ENCODE measurements around the gene GALNT4. TPM values are rescaled to one million over a fixed set of nuclear protein-coding genes. Genes with fewer than 3 reads are reported as not detected.

GALNT4 gene
- total RNA-seq, 1 donor from 2014 or later: 2.8 TPM

DNA sequence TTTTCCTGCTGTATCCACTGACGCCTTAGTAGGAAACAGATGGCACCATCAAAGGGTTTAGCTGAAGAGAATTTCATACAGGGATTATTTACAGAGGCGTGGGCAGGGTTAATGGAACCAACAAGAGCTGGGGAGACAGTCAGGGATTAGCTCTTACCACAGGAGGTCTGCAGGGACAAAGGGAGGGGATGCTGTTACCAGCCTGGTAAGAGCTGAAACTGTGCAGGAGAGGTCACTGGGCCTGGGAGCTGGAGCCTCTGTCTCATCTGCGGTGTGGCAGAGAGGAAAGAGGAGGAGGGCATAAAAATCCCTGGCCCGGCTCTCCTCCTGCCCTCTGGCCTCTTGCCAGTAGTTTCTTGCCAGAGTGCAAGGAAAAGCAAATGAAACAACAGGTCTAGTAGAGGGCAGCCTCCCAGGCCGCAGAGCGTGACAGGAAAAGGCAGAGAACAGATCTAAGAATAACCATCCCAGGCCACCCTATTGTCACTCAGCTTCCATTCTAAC, 20.1 kb upstream of the GALNT4 start:
- Histone ChIP-seq H4K20me1 (ENCODE audit: low read depth) (no peaks in the 10 kb centered on the region), H3K27ac (peak overlapping the region; percentile 62), H3K27me3 (no peaks in the 10 kb centered on the region), H2AFZ (replicated peaks) (no peak overlapping the region), H3K9me3 (ENCODE audit: low read depth) (no peaks in the 10 kb centered on the region), H3K36me3 (no peaks in the 10 kb centered on the region), H3K4me2 (peak overlapping the region; percentile 49), H3K9ac (no peak overlapping the region), H3K79me2 (ENCODE audit: low read depth) (no peaks in the 10 kb centered on the region), H3F3A (ENCODE audit: low read depth) (peaks cover 31% of the 10 kb centered on the region), H3K4me3 (no peak overlapping the region), H3K4me1 (peaks cover 31% of the 10 kb centered on the region)
- Mint-ChIP-seq H3K27ac (peak overlapping the region; percentile 3), H3K9me3 (no peaks in the 10 kb centered on the region), H3K36me3 (no peaks in the 10 kb centered on the region), H3K4me1 (peaks cover 54% of the 10 kb centered on the region), H3K4me3 (no peak overlapping the region), H3K27me3 (ENCODE audit: insufficient read depth, low read depth) (peaks cover 4% of the 10 kb centered on the region)
- DNase-seq (ENCODE audit: low spot score): peak; percentile 91
- no peak for TF ChIP-seq EZH2 (IDR thresholded peaks at IDR 0.05)
- TF ChIP-seq EZH2phosphoT487 (IDR thresholded peaks at IDR 0.05): peak; percentile 41
- TF ChIP-seq, protein P1, sequence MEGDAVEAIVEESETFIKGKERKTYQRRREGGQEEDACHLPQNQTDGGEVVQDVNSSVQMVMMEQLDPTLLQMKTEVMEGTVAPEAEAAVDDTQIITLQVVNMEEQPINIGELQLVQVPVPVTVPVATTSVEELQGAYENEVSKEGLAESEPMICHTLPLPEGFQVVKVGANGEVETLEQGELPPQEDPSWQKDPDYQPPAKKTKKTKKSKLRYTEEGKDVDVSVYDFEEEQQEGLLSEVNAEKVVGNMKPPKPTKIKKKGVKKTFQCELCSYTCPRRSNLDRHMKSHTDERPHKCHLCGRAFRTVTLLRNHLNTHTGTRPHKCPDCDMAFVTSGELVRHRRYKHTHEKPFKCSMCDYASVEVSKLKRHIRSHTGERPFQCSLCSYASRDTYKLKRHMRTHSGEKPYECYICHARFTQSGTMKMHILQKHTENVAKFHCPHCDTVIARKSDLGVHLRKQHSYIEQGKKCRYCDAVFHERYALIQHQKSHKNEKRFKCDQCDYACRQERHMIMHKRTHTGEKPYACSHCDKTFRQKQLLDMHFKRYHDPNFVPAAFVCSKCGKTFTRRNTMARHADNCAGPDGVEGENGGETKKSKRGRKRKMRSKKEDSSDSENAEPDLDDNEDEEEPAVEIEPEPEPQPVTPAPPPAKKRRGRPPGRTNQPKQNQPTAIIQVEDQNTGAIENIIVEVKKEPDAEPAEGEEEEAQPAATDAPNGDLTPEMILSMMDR (IDR thresholded peaks at IDR 0.05): no peak

DNA sequence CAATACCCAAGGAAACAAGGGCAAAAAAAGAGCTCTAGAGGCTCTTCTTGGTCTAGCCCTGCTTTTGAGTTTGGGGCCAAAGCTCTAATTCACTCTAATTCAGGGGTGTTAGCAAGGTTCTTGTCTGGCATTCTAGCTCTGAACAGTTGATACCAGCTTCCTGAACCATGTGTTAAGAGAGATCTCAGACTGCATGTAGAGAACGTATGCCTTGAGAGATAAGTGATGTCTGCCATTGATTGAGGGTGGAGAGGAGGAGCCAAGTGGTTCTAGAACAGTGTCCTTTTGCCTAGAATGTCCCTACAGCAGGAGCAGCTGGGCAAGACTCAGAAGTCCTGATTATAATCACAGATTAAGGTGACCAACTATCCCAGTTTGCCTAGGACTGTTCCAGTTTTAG, 19.4 kb upstream of the GALNT4 start:
- no peak overlapping the region for H3K4me3 Mint-ChIP-seq
- Histone ChIP-seq H3K27ac (peak overlapping the region; percentile 62), H3F3A (ENCODE audit: low read depth) (peaks cover 31% of the 10 kb centered on the region), H4K20me1 (ENCODE audit: low read depth) (no peaks in the 10 kb centered on the region), H3K9me3 (ENCODE audit: low read depth) (no peaks in the 10 kb centered on the region), H3K9ac (no peak overlapping the region), H3K4me1 (peaks cover 31% of the 10 kb centered on the region), H3K4me2 (peak overlapping the region; percentile 35), H3K36me3 (no peaks in the 10 kb centered on the region), H3K27me3 (no peaks in the 10 kb centered on the region), H3K4me3 (no peak overlapping the region), H3K79me2 (ENCODE audit: low read depth) (no peaks in the 10 kb centered on the region), H2AFZ (replicated peaks) (no peak overlapping the region)
- H3K27me3 Mint-ChIP-seq (ENCODE audit: insufficient read depth, low read depth): peaks cover 4% of the 10 kb centered on the region
- DNase-seq (ENCODE audit: low spot score): no peak
- no peaks in the 10 kb centered on the region for H3K9me3 Mint-ChIP-seq
- H3K4me1 Mint-ChIP-seq: peaks cover 58% of the 10 kb centered on the region
- peak overlapping the region; percentile 3 for H3K27ac Mint-ChIP-seq
- no peaks in the 10 kb centered on the region for H3K36me3 Mint-ChIP-seq
- TF ChIP-seq EZH2 (IDR thresholded peaks at IDR 0.05): no peak

DNA sequence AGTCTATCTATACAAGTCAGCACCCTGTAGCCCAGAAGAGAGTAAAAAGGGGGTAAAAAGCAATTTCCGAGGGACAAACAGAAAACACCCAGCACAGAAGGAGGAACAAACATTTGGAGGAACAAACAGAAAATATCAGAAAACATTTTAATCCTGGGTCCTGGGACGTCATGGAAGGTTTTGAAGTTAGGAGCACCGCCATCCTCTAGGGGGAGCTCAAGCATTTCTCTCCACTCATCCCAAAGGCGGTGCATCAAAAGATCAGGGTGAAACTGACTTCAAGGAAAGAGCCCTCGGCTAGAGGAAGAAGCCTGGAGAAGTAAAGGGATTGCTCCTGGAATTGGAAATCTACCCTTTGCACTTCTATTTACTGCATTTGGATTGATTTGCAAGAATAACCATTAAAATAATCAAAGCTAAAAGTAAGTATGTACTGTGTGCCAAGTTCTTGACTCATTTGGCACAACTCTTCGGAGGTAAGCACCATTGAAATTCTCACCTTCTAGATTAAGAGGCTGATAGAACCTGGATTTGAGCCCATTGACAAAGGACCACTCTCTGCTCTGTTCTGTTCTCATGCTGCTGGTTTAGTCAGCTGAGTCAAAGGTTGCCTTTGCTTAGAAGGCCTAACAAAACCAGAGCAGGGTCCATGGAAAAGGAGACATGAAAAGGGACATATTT, 18.5 kb upstream of the GALNT4 start:
- H4K20me1 ChIP-seq (ENCODE audit: low read depth): no peaks in the 10 kb centered on the region
- no peaks in the 10 kb centered on the region for H3K36me3 ChIP-seq
- DNase-seq (ENCODE audit: low spot score): peak; percentile 94
- Mint-ChIP-seq H3K27ac (peak overlapping the region; percentile 29), H3K9me3 (no peaks in the 10 kb centered on the region), H3K4me1 (peaks cover 61% of the 10 kb centered on the region), H3K4me3 (no peak overlapping the region), H3K27me3 (ENCODE audit: insufficient read depth, low read depth) (peaks cover 4% of the 10 kb centered on the region), H3K36me3 (no peaks in the 10 kb centered on the region)
- H3K4me2 ChIP-seq: no peak overlapping the region
- no peaks in the 10 kb centered on the region for H3K9me3 ChIP-seq (ENCODE audit: low read depth)
- H3K4me1 ChIP-seq: peaks cover 31% of the 10 kb centered on the region
- peaks cover 31% of the 10 kb centered on the region for H3F3A ChIP-seq (ENCODE audit: low read depth)
- TF ChIP-seq EZH2 (IDR thresholded peaks at IDR 0.05): no peak
- TF ChIP-seq, protein P1 (IDR thresholded peaks at IDR 0.05): peak; percentile 98
- no peak overlapping the region for H3K4me3 ChIP-seq
- no peaks in the 10 kb centered on the region for H3K27me3 ChIP-seq
- no peak overlapping the region for H2AFZ ChIP-seq (replicated peaks)
- no peak overlapping the region for H3K27ac ChIP-seq
- no peak overlapping the region for H3K9ac ChIP-seq
- H3K79me2 ChIP-seq (ENCODE audit: low read depth): no peaks in the 10 kb centered on the region

DNA sequence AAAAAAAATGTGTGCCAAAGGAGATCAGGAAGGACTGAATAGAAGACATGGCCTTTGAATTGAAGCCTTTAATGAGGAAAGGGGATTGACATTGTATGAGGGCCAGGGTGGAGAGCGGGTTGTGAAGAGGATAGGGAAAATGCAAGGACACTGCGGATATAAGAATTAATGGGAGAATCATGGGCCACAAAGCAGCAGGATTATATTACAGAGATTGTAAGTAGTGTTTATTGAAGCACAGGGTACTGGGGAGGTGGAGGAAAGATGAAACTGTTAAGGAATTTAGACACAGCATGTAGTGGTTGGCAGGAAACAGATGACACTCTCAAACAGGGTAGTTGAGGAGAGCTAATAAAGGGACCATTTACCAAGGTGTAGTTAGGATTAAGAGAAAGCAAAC, 17.6 kb upstream of the GALNT4 start:
- Histone ChIP-seq H2AFZ (replicated peaks) (no peak overlapping the region), H3K36me3 (no peaks in the 10 kb centered on the region), H3K4me3 (no peak overlapping the region), H3K79me2 (ENCODE audit: low read depth) (no peaks in the 10 kb centered on the region), H3K4me2 (no peak overlapping the region), H3K27ac (no peak overlapping the region), H3K9me3 (ENCODE audit: low read depth) (no peaks in the 10 kb centered on the region), H3K9ac (no peak overlapping the region), H3K4me1 (peaks cover 31% of the 10 kb centered on the region), H4K20me1 (ENCODE audit: low read depth) (no peaks in the 10 kb centered on the region), H3F3A (ENCODE audit: low read depth) (peaks cover 31% of the 10 kb centered on the region), H3K27me3 (no peaks in the 10 kb centered on the region)
- Mint-ChIP-seq H3K4me3 (no peak overlapping the region), H3K27me3 (ENCODE audit: insufficient read depth, low read depth) (peaks cover 7% of the 10 kb centered on the region), H3K9me3 (no peaks in the 10 kb centered on the region), H3K4me1 (peaks cover 61% of the 10 kb centered on the region), H3K27ac (no peak overlapping the region), H3K36me3 (no peaks in the 10 kb centered on the region)
- TF ChIP-seq EZH2 (IDR thresholded peaks at IDR 0.05) (no peak), EZH2phosphoT487 (IDR thresholded peaks at IDR 0.05) (no peak)
- TF ChIP-seq, protein P1 (IDR thresholded peaks at IDR 0.05): no peak
- DNase-seq (ENCODE audit: low spot score): no peak
